ENCODE results near the gene CYTL1. TPM values are rescaled to one million over a fixed set of nuclear protein-coding genes. Genes with fewer than 3 reads are reported as not detected.

The CYTL1 gene
- polyA plus RNA-seq, 12 donors, result 5.4 to 17.5 (median 8.6) TPM; not detected in 2

DNA sequence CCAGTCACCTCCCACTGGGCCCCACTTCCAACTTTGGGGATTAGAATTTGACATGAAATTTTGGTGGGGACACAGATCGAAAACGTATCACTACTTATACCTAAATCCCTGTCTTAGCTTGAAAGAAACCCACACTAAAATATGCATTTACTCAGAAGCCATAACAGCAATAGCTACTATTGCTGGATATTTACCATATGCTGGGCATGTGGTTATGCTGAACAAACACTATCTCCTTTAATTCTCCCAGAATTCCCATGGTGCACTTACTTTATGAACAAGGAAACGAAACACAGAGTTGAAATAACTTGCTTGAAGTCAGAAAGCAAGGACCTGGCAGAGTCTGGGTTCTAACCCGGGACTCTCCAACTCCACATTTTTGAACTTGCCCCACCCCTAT, 39.3 kb downstream of the CYTL1 start:
- DNase-seq, result no peak

DNA sequence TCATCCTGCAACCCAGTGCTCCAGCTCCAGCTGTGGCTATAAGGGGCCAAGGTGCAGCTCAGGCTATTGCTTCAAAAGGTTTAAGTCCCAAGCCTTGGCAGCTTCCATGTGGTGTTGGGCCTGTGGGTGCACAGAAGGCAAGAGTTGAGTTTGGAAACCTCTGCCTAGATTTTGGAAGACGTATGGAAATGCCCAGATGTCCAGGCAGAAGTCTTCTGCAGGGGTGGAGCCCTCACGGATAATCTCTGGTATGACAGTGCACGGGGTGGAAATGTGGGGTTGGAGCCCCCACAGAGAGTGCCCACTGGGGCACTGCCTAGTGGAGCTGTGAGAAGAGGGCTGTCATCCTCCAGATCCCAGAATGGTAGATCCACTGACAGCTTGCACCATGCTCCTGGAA, 44.5 kb downstream of the CYTL1 start:
- DNase-seq, result no peak

DNA sequence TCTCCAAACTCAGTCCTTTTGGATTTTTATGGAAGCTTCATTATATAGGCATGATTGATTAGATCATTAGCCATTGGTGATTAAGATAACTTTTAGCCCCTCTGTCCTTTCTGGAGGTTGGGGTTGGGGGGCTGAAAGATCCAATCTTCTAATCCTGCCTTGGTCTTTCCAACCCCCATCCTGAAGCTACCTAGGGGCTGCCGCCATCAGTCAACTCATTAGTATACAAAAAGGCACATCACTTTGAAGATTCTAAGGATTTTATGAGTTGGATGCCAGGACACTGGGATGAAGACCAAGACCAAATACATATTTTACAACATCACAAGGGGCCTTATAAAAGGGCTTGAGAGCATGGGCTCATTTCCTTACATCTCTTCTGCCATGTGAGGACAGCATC, 47.5 kb downstream of the CYTL1 start:
- no peak for DNase-seq

DNA sequence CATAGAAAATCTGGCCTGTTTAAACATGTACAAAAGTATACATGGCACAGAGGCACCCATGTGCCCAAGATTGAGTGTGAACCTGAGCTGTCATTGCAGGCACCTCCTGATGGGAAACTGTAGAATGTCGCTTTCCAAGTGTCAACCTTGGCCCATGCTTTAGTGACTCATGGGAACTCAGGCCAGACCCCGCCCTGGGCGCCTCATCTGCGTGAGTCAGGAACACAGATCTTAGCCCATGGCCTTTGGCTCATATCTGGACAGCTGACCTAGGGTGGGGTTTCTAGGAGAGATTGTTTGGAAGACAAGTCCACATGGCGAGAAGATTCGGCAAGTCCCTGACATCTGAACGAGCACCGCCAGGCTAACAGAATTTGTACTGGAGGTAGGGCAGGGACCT, 50.0 kb downstream of the CYTL1 start:
- DNase-seq, result no peak

DNA sequence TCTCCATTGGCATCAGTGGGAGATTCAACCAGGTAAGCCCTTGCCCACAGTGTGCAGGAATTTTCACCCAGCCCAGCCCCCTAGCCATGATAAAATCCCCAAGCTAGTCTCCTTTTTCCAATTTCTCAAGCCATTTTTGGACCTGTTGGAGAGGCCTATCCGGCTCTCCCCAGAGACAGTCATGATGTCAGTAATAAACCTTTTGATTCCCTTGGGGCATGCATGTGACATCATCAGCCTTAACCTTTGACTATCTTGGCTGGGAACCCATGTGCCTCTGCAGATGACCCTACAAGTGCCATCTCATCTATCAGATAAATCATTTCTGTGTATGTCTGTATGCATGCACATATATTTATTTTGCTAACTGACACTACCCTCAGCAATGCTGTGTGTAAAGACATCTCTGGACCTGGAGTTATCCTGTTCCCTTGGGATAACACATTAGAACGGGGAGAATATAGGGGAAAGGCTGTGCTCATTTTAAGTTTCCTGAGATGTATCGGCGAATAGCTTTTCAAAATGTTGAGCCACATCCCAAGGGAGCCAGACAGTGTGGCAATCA, 51.0 kb downstream of the CYTL1 start:
- DNase-seq, result no peak

Other genes starting within 250 kb of the CYTL1 start
- gene MSX1, start 159.8 kb downstream of the CYTL1 start, polyA plus RNA-seq (ENCODE audit: insufficient read length in 12 of 12), result 1 to 10 TPM in 10 of 12 donors, not detected in 2; 1.1 to 4.9 (median 1.7) TPM
- gene STK32B, start 32.0 kb upstream of the CYTL1 start, polyA plus RNA-seq (ENCODE audit: insufficient read length in 12 of 12), result 10 to 100 TPM in 6 of 12 donors, 1 to 10 TPM in 5, not detected in 1; 7.8 to 16.2 (median 10.3) TPM